Stimulated activated CD4-positive, alpha-beta T cell treated with anti-CD3 and anti-CD28 coated beads, Interleukin-12 subunit alpha, Interleukin-12 subunit beta, amount 100 ng/mL, for 48 hours (primary cell): ENCODE results near the gene EBLN1.
"Not testable (repeated sequence)": the region's sequence is repeated elsewhere in the genome, so short reads cannot be mapped to it uniquely, and the experiment has no call there.

Experiments
- DNase-seq, 3 donors: peaks; one replicate each; pipeline ENCODE4 v3.0.0-alpha.2; 2020; ENCODE audit warnings: low read depth in 2 of 3, low spot score in 1 of 3

The EBLN1 gene

DNA sequence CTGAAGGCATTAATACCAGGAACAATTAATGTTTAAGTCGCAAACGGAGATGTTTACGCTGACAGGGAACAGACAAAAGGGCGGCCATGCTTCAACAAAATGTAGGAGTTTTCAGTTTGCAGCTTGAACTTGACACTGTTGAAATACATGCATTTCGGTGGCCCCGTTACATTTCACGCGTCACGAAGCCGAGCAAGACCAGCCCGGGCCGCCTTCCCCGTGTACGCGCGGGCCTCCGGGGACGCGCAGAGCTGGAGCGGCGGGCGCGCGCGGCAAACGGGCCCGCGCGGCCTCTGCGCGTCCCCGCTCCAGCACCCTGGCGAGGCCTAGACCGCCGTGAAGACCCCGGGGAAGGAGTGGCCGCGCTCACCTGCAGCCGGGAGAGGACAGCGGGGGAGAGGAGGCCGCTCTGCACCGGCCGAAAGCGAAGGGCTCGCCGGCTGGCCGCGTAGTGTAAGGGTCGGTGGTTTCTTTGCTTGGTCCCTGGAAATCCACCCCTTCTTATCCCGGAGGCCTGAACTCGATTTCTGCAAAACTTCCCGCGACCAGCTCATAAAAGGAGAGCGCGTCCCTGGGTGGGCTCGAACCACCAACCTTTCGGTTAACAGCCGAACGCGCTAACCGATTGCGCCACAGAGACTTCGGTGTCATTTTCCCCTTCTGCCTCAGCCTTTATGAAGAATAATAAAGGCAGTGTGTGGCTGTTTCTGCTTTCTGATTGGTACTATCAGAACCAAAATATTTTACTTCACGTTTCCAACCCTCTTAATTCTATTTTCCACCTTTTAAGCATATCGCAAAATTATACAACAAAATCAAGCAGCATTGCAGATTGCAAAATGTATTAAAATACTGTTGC, 11.4 kb upstream of the EBLN1 start:
- peak; percentile 77 to 95 (median 84) for DNase-seq

GRCh38 chr10:22228167-22228938, 10.5 kb upstream of the EBLN1 start:
- DNase-seq, result no peak

DNA sequence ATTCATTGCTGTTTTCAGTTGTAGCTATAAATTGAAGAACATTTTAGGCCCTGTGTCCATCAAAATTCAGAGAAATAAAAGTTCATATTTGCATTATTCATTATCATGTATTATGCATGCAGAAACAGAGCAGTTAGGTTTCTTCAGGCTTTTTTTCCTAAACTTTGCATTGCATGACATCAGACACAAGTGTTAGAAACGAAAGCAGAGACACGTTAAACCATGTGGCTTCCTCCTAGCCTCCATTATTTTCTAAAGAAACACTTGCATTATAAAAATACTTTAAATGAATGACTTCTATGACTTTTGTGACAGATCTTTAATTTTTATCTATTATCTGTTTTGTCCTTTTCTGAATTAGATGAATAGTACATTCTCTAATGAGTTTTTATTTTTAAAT, 8.8 kb upstream of the EBLN1 start:
- DNase-seq, result no peak

- no peak for DNase-seq
These were observed 4.7 kb upstream of the EBLN1 start for GRCh38 chr10:22222236-22223190.

DNA sequence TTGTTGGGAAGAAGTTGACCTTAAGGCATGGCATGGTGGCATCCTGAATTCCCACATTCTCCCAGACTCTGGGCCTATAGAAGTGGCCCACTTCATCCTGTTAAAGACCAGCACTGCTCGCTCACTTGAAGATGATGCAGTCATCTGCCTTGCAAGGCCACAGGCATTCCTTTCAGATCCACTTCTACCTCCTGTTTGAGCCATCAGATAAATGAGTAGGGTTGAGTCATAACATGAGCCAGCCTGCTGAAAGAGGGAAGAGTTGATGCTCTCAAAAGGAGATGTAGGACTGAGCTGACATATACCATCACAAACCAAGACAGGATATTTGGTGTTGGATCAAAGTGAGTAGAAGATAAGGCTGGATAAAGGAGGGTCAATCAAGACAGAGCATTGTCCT, 1.5 kb upstream of the EBLN1 start:
- DNase-seq, result no peak

DNA sequence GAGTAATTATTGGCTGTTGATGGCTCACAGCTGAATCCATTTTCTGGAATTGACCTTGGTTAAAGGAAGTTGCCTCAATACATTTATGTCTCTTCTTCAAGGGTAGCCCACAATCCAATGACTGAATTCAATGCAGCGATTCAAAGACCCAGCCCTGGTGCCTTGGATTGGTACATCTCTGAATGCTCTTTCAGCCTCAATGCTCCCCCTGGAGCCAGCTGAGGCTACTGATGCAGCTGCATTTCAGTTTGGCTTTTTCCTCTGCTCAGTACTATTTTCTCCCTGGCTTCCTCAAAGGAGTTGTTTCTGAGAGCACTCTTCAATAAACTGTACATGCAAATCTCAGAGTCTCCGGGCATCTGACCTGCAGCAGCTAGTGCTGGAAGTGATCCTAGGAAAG, 633 bp upstream of the EBLN1 start:
- no peak for DNase-seq

DNA sequence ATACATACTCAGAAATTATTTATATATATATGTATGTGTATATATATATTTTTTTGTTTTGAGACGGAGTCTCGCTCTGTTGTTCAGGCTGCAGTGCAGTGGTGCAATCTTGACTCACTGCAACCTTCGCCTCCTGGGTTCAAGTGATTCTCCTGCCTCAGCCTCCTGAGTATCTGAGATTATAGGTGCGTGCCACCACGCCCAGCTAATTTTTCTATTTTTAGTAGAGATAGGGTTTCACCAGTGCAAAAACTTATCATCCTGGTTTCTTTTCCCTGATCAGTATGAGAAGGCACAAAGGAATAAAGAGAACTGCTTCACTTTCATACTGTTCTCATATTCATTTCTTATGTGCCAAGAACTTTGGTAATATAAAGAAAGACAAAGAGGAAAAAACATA, 731 bp downstream of the EBLN1 start:
- DNase-seq, result not testable (repeated sequence)

DNA sequence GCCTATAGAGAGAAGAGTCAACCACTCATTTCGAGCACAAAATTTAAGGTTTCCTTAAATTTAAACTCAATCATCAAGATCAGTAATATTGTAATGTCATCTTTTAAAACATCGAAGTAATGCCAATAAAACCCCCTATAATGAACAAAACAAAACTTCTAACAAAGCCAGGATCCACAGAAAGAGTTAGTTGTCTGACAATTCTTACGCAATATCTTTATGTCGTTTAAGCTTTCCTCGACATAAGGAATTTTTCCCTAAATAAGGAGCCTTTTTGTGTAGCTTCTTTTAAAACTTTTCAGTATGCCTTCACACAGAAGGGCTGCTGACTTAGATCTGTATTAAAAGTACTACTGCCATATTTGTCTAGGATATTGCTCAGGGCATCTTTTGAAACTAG, 7.5 kb downstream of the EBLN1 start:
- DNase-seq, result no peak

GRCh38 chr10:22193945-22194344, 23.9 kb downstream of the EBLN1 start:
- no peak for DNase-seq

- no peak for DNase-seq
These were observed 32.2 kb downstream of the EBLN1 start for GRCh38 chr10:22185586-22185985.

- DNase-seq, result no peak
These were observed 33.9 kb downstream of the EBLN1 start for GRCh38 chr10:22183771-22184461.

DNA sequence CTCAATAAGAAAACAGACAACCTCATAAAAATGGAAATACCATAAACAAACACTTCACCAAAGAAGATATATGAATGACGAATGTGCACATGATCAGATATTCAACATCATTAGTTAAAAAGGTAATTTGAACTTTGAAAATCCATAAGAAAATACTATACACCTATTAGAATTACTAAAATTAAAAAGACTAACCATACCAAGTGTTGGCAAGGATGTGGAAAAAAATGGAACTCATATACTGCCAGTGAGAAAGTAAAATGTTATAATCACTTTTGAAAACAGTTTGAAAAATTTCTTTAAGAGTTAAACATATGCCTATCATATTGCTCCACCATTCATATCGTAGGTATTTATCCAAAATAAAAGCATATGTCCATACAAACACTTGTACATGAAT, 37.1 kb downstream of the EBLN1 start:
- DNase-seq, result no peak

GRCh38 chr10:22174442-22174841, 43.4 kb downstream of the EBLN1 start:
- DNase-seq, result no peak

GRCh38 chr10:22171131-22171530, 46.7 kb downstream of the EBLN1 start:
- no peak for DNase-seq

DNA sequence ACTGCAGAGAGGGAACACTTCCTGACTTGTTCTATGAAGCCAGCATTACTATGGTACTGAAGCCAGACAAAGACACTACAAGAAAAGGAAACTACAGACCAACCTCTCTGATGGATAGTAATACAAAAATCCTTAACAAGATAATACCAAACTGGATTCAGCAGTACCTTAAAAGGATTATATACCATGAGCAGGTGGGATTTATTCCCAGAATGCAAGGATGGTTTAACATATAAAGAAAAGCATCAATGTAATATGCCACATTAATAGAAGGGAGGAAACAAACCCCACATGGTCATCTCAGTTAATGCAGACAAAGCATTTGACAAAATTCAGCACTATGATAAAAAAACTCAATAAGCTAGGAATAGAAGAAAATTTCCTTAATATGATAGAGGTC, 47.2 kb downstream of the EBLN1 start:
- no peak for DNase-seq

DNA sequence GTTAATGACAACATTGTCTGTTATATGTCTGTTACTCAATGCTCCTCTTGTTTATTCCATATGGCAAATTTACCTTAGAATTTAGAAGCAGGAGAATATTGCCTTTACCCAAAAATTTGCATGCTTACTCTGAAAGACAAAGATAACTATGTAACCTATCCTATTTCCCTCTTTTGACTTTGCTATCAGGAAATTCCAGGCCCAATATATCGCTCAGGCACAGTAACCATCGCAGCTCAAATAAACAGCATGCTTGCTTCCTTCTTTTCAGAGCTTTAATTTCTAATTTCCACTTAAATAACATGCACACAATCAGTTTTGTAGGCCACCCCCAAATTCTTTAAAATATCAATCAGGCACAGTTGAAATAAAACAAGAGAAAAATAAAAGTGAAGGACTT, 57.8 kb downstream of the EBLN1 start:
- no peak for DNase-seq

- no peak for DNase-seq
These were observed 58.6 kb downstream of the EBLN1 start for GRCh38 chr10:22159180-22159579.
